Hematopoietic multipotent progenitor cell treated with erythropoietin and hydrocortisone succinate and interleukin-3 and kit ligand, for 8 days (in vitro differentiated cells): Measurements from ENCODE around the gene ADAMTS15.

Source experiments
- DNase-seq: peaks from one replicate; pipeline ENCODE4 v3.0.0-alpha.2; 2015

The ADAMTS15 gene

DNA sequence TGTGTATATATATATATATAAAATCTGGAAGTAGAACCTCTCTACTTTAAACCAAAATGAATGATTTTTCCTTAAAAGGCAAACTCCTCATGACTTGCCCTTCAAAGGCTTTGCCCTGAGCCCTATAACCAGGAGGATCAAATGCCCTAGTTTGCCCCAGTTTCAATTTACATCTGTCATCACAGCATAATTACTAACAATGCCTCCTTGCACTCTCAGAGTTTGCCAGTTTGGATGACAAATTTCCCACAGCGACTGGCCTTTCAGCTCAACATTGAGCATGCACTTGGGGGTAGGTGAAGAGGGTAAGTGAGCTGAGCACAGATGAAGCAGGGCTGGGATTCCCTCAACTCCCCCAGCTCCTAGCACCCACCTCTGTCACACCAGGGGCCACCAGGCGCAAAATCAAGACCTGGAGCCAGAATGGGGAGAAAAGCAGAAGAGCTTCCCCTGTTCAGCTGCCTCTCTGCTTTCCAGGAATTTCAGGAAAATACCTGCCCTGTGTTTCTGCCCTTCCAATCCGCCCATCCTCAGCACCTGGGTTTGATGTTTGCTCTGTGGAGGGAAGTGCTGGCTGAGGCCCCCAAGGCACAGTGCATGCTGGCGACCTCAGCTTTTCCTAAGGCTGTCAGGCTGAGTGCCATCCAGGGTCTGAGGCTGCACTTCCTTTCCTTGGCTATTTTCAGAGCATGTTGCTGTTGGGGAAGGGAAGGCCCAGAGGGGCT, 67.5 kb downstream of the ADAMTS15 start:
- no peak for DNase-seq

DNA sequence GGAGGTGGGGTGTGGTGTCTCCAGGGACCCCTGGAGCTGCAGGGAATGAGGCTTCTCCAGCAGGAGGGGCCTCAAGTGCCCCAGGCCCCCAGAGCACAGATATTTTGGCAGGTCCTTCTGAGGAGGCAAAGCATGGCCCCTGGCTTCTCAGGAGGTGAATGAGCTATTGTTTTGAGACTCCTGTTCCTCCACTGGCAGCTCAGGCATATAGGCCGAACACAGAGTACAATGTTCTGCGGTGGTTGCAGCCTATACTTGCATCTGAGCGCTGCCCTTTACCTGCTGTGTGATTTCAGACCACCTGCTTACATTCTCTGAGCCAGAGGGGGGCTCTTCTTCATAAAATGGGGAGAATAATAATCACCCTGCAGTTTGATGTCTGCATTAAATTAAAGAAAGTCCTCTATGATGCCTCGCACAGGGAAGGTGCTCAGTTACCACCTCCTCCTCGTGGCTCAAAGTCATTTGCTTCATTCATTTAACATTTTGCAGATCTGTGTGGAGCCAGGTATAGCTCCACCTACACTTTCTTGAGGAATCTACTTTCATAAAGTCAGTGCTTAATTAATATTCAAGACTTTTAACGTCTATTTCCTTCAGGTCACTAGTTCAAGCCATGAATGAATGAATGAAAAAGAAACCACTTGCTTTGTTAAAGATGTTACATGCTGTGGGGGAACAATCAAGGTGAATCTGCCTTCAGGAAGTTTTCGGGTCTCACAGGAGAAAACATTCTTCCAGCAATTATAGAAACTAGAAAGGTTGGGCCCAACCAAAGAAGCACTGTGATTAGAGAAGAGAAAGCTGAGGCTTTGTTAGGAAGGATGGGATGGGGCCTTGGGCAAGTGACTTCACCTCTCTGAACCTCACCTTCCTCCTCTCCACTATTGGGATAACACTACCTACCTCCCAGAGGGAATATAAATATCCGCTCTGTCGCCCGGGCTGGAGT, 68.4 kb downstream of the ADAMTS15 start:
- DNase-seq, result no peak

DNA sequence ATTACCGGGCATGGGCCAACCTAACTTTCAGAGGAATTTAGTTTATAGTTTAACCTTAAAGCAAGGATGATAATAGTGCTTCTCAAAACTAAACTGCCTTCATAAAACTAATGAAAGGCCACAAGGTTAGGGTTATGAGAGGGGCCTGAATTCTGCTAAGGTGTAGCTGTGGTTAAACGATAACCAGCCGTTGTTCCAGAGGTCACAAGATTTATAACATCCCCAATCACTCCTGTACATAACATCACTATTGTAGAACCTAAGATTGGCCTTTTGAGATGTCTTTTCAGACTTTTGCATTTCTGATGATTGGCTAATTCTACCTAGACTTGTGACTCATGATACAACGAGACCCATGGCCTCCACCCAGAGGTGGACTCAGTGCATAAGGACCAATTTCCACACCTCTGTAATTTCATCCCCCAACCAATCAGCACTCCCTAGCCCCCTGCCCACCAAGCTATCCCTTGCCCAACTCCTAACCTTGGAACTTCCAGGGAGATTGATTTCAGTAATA, 69.8 kb downstream of the ADAMTS15 start:
- no peak for DNase-seq

DNA sequence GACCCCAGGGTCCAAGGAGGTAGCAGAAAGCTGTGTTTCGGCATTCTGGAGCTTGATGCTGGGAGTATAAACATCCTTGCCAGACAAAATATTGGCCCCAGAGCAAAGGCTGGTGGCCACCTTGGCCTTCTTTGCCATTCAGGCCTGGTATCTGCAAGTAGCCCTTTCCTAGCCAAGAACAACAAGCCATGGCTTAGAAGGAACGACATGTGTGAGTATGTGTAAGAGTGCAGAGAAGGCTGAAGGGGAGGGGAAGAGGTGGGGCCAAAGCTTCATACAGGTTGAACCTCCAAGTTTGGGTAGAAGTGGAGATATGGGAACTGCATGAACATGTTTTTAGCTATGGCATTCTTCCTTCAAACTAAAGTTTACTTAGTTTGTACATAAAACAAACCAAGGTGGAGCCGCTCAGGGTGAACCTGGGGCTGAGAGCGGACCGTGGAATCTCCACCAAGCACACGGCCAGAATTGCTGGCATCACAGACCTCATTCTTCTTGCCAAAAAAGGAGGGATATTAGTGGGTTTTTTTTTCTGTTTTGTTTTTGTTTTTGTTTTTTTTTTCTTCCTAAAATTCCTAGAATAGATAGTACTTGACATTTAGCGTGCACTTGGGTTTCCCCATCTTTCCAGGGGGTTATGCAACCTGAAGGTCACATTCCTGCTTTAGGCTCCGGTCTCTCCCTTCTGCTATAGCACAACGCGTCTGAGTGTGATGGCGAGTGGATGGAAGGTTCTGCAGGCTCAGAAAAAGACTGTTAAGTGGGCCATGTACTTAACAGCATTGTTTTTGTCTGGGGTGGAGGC, 70.9 kb downstream of the ADAMTS15 start:
- no peak for DNase-seq

DNA sequence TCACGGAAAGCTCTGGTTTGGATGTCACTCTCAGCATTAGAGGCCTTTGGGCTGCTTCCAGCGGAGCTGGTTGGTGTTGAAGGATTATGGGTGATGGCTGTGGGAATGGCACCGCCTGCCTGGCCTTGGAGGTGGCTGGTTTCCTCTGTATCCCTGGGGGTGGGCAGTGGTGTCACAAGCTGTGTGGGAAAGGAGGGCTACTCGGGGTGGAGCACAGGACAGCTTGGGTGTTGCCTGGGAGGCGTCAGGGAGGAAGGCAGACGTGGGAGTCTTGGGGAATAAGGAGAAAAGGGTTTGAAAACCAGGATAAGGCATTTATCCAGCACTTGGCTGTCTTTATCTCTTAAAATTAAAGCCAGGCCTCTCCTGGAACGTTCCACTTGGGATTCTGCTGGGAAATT, 71.8 kb downstream of the ADAMTS15 start:
- no peak for DNase-seq

DNA sequence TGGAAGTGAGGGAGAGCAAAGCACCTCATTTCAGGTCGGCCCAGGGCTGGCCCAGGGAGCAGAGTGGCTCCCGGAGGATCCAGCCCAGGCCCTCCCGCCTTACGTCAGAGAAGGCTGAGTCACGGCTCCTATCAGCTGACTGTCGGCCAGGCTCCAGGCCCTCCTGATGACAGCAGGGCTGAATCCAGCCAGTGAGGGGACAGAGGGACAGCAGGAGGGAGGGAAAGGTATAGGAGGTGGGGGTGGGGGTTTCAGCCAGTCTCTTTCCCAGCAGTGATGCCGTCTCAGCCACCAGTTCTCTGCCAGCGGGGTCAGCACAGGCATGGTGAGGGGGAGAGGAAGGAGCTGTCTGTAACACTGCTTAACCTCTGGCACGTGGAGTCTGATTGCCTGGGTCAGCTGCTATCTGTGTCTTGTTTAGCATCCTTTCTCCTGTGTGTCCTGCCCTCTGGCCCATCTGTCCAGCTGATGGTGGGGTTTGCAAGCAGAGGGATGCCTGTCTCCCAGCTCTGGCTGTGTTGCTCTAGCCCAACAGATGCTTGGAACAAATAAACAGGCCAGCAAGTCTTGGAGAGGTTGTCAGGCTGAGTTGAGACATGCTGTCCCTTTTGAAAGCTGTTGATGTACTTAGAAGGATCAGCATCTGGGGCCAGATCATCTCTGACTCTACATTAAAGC, 74.0 kb downstream of the ADAMTS15 start:
- DNase-seq, result no peak

DNA sequence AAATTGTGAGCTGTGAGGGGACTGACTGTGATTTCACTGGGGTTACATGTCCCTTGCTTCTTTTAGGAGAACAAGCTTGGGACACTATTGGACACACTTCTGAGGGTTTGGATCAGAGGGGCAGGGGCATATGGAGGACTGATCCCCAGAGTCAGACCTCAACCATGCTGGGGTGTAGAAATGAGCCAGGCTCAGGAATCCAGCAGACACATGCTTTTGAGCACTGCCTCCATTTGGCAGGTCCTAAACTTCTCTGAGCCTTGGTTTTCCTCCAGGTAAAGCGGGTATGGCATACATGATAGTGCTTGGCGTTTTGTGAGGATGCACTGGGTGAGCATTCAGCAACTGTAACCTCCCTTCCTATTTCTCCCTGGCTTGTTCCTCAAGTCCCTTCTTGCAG, 74.7 kb downstream of the ADAMTS15 start:
- DNase-seq, result no peak

DNA sequence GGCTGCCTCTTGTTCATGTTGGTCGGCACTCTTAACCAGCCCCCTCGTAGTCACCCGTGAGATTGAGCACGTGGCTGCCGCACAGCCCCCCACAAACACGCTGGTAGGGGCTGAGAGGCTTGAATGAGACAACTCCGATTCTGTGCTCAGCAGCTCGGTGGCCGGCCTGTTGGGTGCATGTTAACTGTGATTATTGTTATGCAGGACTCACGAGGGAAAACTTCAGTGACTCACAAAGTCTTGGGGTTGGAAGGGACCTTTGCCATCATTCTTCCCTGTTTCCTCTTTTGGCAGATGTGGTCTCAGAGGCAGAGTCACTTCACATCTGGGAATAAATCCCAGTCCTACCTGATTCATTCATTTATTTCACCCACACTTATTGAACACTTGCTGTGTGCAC, 75.2 kb downstream of the ADAMTS15 start:
- no peak for DNase-seq

DNA sequence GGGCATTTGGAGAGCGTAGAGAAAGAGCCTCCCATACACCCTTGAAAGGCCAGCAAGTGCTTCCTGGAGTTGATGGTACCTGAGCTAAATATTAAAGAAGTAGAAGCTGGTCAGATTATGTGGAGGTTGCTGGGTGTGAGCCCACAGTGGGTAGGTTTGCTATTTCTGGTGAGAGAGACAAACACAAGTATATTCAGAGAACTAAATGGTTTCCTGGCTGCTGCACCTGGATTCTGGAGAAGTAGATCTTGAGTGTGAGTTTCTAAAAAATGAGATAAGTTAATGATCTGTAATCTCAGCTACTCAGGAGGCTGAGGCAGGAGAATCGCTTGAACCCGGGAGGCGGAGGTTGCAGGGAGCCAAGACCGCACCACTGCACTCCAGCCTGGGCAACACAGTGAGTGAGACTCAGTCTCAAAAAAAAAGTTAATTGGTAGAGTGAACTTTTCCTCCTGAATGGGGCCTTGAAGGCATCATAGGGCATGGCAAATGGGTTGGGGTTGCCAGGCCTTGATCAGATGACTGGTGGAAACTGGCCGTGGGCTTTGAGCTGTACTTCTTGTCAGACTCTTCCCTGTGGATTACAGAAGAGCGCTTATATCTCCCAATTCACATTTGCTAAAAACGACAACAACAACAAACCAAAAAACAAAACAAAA, 75.8 kb downstream of the ADAMTS15 start:
- no peak for DNase-seq

DNA sequence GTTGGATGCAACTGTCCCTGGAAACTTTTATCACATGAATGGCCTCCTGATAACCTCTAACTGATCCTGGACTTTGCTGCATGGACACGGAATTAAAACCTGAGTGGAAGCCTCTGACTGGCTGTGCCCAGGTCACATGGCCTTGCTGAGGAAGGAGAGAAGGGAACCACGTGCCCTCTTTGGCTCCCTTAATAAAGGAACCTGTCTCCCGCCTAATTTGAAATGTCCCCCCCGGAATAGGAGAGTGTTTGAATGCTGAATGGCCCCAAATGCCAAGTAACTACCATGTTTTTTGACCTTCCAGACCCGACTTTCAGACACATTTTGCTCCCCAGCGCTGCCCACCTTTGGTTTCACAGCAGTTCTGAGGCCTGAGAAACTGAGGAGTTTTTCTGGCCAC, 76.9 kb downstream of the ADAMTS15 start:
- no peak for DNase-seq
